GM21528 (cell line): ENCODE measurements around the gene PTGR3.

Experiments
- ATAC-seq: cut with Tn5 transposase; IDR thresholded peaks from one replicate; pipeline ENCODE4 v1.9.1; 2021; ENCODE audit warnings: mild to moderate bottlenecking, moderate library complexity; ENCODE audit not compliant: unreplicated experiment, low FRiP score

Gene PTGR3

DNA sequence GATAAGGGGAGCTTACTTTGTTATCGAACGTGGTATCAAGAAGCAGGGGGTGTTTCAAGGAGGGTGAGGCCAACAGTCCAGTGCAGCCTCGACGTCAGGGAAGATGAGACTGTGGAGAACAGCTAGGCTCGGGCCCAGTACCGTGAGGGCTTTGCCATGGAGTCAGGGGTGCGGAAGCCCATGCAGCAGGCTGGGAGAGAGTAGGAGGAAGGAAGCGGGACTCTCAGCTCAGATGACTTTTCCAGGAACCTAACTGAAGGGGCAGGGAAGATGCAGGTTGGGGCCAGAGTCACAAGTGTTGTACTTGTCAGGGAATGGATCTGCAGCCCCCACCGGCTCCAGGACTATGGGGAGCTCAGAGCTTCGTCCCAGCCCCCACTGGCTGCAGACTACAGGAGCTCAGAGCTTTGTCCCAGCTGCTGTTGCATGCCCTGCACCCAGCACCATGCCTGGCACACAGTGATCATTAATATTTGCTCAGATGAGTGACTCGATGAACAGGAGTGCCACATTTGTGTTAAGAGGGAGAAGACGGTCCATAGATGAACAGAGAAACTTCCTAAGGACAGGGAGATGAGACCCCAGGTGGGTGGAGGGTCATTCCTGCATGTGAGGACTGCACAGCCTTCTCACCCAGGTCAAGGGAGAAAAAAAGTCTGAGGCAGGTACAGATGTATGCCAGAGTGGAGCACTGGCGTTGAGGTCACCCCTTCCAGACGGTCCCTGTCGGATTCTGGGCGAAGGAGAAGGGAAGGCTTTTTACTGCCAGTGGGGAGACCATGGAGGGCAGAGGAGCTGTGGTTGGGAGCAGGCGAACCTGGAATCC is 36.4 kb downstream of the PTGR3 start:
- peak; percentile 34 for ATAC-seq

DNA sequence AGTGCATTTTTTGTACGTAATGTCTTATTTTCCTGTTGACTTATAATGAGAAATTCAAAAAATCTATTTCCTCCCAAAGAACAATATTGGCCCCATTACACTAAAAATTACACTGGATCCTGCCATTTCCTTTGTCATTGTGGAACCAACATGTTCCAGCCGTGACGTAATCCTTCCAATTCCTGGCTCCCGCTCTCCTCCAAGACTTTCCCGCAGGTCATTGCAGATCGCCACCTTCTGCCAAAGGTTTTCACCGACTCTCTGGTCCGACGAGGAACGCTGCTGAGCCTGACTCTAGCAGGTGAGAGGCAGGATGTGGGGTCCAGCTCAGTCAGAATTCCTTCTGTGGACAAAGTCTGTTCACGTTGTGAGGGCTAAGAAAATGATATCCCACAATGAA is 38.0 kb downstream of the PTGR3 start:
- no peak for ATAC-seq

DNA sequence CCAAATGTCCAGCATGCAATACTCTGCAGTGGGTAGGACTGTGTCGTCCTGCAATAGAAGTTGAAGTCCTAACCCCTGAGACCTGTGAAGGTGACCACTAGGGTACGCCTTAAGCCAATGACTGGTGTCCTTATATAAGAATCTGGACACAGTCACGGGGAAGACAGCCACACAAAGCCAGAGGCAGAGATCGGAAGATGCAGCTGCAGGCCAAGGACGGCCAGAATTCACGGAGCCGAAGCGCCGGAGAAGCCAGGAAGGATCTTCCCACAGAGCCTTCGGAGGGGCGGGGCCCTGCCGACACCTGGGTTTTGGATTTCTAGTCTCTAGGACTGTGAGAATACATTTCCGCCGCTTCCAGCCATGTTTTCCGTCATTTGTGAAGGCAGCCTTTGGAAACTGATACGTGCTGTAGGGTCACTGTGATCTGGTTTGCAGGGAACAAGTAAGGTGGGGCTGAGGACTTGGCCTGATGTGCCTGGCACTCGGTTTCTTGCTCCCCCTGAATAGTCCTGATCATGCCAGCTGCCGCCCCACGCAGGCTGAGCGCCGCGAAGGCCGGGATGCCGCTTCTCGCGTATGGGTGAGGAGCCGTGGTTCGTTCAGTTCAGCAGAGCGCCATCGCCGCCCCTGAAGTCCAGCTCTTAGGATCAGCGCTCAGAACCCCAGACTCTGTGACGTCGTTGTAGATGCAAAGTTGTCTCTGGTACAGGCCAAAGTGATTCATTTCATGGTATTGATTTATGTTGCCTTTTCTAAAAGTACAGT is 38.7 kb downstream of the PTGR3 start:
- no peak for ATAC-seq

DNA sequence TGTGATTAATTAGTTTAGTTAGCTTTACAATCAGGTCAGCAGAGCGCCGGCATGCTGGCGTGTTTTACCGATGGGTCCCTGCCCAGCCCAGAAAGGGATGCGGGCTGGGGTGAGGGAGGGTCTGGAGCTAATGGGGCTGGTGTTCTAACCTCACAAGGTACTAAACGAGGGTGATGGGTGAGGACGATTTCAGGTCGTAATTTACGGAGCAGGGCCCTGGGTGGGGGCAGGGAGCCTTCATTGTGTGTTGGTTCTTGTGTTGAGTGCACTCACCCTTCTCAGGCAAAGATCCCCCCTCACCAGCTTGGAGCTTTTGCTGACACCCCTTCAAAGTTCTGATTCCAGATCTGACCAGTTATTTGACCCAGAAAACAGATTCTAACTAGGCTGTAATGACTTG is 39.5 kb downstream of the PTGR3 start:
- ATAC-seq, result no peak

DNA sequence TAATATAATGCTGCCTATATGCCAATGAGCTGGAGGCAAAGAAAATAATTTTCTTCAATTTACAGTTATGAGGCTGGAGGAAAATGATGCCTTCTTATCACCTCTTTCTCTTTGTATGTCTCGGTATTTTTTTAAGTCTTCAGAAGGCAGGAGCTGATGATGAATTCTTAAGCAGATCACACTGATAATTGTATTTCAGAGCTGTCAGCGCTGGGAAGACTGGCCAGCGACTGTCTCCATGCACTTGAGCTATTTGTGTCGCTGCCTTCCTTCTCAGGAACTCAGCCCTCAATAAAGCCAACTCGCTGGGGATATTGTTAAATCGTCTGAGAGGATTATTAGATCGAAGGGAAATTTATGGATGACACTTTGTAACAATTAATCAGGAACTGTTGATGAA is 40.3 kb downstream of the PTGR3 start:
- ATAC-seq, result no peak

DNA sequence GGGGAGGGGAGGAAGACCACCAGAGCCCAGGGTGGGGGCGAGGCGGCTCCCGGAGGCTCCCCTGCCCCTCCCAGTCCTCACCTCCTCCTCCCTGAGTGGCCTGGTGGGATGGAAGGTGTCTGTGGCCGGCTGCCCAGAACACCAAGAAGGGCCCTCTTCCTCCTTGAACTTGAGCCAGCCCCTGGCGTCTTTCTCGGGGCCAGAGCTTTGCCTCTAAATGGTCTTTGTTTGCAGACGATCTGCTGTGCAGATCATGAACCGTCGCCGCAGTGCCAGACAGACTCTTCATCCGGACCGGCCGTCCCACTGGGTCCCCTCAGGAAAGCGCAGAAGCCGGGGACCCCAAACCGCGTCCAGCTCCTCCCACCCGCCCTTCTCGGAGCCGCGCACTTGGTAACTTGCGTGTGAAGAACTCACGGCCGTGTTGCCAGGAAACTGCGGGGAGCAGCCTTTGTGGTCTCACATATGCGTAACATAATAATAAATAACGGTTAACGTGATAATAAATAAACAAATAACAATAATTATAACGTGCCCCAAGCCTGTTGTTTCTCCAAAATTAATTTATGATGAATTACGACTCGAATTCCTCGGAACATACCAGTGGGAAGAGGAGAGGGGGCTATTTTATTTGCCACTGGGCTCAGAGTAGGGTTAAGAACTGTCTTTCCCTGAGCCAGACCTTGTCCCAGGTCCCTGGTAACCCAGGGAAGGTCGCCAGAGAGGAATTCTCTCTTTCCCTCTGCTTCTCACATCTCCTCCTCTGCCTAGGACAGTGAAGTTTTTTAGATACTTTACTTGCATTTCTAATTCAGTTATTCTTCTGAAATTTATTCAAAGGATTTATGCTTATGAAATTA is 41.0 kb downstream of the PTGR3 start:
- ATAC-seq, result no peak

DNA sequence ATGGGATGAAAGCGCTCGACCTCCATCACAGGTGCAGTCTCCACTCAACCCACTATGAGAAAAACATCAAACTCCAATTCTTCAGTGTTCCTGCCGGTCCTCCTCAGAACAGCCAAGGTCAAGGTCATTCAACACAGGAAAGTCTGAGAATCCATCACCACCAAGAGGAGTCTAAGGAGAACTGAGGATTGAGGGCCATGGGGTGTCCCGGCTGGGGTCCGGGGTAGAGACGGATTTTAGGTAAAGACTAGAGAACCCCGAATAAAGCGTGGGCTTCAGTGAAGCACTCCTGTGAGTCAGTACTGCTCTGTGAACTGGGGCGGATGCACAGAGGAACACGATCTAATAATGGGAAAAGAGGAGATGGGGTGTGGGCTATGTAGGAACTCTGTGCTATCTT is 41.8 kb downstream of the PTGR3 start:
- no peak for ATAC-seq

DNA sequence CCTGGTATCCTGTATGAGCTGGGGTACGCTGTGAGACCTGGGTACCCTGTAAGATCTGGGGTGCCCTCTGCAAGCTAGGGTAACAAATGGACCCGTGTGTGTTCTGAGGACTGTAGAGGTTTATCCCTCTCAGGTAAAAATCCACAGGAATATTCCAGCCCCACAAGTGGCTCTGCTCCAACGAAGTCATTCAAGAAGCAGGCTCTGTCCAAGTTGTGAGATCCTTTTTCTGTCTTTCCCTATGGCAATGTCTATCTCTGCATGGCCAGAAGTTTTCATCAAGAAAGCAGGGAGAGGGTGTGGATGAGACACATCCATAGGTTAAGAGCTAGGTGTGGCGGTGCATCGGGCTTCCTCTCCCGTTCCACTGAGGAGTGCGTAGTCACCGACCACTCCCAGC is 43.0 kb downstream of the PTGR3 start:
- ATAC-seq, result no peak

DNA sequence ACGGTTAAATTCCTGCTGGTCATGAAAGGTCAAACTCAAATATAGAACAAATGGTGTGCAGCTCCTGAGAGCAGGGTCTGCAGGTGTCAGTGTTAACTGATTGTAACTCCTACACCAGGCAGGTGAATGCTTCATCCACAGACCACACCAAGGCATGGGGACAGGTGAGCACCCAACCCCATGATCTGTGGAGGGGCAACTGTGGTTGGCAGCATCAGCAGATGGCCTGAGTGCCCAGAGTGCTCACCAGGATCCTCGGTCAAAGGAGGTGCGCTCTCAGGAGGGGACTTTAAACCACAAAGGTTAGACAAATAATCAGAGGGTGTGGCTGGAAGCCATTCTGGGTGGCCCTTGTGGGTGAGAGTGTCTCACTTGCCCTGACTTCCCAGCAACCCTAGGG is 44.5 kb downstream of the PTGR3 start:
- ATAC-seq, result no peak

DNA sequence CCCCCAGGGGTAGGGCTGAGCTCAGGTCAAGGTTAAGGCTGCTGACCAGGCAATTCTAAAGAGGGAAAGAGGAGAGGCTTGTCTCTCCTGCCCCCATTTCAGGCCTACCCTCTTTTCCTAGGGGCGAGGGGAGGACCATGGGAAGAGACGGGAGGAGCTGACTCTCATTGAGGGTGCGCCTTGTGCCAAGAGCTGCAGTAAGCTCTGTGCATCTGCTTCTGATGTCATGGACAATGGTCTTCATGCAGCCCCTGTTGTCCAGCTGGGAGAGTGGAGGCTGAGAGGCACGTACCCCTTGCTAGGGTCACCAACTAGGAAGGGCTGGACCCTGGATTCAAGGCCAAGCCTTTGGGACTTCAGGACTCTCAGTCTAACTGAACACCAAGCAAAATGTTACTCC is 45.2 kb downstream of the PTGR3 start:
- no peak for ATAC-seq

DNA sequence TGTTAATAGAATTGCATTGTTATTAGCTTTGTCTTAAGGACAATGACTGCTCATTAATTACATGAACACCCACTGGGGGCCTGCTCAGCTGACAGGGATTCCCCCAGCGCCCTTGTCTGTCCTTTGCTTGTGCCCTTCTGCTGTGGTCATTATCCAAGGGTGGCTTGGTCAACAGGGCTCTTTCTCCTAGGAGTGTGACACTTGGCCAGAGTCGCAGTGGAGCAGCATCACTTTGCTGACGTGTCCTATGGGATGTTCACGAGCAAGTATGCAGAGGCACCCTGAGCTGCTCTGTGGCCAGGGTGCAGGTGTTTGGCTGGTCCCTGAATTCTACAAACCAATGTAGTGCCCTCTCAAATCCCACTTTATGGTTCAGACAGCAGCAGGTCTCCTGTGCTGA is 46.0 kb downstream of the PTGR3 start:
- ATAC-seq, result no peak

DNA sequence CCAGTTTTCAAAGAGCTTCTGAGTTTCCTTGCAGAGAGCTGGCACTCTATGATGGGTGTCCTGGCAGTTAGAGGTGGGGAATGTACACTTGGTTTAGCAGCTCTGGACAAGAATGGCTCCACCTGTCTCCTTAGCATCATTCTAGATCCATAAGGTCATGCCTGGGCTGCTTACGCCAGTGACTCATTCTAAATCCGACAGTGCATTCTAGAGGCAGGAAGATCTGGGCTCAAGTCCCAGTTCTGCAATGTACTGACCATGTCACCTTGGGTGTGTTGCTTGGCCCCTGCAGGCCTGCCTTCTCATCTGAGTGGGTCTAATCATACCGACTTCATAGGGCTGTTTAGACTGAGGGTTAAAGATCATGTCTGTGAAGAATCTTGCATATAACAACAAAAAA is 46.5 kb downstream of the PTGR3 start:
- ATAC-seq, result no peak

DNA sequence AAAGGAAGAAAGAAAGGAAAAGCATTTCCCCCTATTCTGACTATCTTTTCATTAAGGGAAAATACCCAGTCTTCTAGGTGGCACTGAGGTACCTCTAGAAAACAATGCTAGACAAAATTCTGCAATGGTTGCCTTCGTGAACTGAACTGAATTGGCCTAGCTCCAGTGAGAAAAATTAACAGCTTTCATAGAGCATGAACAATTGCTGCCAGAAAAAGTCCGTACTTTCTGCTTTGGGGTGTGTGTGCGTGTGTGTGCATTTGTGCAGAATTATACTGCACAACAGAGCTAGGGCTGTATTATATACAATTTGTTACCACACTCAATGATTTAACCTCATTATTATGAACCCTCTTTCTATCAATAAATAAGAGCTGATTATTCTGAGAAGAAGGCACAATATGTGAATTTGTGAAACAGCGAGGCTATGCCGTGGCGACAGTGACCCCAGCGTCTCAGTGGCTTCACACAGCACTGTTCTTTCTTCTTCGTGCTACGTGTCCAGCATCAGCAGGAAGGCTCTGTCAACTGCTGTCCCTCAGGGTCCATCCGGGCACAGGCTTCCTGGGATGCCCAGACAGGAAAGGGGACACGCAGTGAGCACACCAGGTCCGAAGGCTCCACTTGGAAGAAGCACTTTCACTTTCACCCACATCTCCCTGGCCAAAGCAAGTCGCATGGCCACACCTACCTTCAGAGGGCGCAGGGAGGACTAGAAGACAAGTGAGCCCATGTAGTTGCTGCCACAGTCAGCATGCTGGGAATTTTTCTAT is 47.5 kb downstream of the PTGR3 start:
- ATAC-seq, result no peak

DNA sequence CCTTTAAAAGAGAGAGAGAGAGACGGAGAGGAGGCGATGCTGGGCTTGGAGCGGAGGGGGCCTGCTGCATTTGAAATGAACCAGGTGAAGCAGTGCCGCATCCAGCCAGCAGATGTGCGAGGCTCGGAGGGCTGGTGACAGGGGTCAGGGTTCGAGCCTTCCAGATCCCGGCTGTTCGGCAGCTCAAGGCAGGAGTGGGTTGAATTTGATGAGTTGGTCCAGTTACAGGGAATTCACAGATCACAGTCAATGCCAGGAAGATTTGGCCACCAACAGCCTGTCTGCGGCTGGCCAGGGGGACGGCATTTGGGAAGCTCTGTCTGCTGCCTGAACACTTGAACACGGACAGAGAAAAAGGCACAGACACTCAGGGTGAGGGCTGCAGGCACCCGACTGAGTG is 48.6 kb downstream of the PTGR3 start:
- ATAC-seq, result no peak

DNA sequence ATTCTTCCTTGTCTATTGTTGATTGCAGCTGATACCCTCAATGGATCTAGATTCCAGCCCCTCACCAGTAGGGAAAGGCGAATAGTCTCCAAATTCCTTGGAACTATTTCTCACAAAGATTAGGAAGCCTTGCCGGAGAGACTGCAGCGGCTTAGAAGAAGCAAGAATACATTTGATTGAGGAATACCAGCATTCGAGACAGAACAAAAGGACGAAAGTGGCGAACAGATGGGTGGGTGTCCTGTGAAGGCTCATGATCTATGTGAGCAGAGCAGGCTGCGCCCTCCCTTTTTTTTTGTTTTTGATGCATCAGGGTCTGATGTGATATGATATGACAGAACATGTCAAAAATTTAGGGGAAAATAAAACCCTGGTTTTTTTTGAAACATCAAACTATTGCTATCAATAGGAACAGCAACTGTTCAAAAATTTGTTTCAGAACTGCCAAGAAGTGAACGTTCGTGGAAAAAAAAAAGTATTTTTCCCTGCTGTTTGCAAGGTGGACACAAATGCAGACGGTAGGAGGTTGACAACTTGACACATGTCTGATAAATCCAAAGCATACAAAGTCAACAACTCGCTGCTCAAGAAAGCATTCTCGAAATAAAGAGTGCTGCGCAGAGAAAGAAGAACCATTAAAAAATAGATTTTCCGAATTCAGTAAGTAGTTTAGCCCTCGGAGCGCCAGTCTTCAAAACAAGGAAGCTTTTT is 49.1 kb downstream of the PTGR3 start:
- no peak for ATAC-seq

DNA sequence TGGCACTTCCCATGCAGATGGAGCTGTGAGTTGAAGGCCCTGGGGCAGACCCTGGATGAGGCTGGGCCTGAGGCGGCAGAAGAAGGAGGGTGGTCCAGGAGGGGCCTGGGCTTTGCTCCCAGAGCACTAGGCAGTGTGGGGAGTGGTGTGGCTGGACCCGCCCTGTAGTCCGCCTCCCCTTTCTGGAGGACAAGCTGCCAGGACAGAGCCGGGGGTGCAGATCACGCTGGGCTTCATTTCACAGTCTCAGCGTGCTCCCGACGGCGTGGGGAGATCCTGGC is 49.8 kb downstream of the PTGR3 start:
- no peak for ATAC-seq
